H1 (cell line): Measurements from ENCODE around the gene VPS26B. TPM values are rescaled to one million over a fixed set of nuclear protein-coding genes. Genes with fewer than 3 reads are reported as not detected.

Experiments
- CTCF ChIA-PET: fragments of 300-600 bp; sonication (Branson Sonifier 250); formaldehyde crosslinking; loops from one replicate; lab custom pipeline; 2021; ENCODE audit not compliant: partially characterized antibody; lab: Charles Lee
- POLR2A ChIA-PET: fragments of 300-600 bp; sonication (Branson Sonifier 250); formaldehyde crosslinking; loops from one replicate; lab custom pipeline; 2021; ENCODE audit warnings: inconsistent platforms; ENCODE audit not compliant: partially characterized antibody; lab: Charles Lee
- DNase-seq, 2 experiments: peaks; one replicate each; pipeline versions ENCODE4 v3.0.0 to v3.0.0-alpha.2; 2010 to 2022; ENCODE audit warnings: low spot score in 2 of 2, low read depth in 1 of 2, mixed read lengths in 1 of 2
- FAIRE-seq: peaks from 2 replicates; lab custom pipeline; 2011; peaks lifted over from hg19 to GRCh38; lab: Jason Lieb, UNC
- H2AFZ ChIP-seq: 2 replicates; pipeline ENCODE4 v1.8.1; 2012; ENCODE audit warnings: low read length, inconsistent platforms
- H2AK5ac ChIP-seq: 2 replicates; pipeline ENCODE4 v1.6.1; 2013; ENCODE audit warnings: low read depth, low read length
- H2BK120ac ChIP-seq: replicated peaks from 2 replicates; pipeline ENCODE3; 2013; ENCODE audit warnings: low read depth, low read length, inconsistent platforms
- H2BK12ac ChIP-seq: 2 replicates; pipeline ENCODE4 v1.6.1; 2013; ENCODE audit warnings: low read depth, low read length
- H2BK15ac ChIP-seq: 2 replicates; pipeline ENCODE4 v1.6.1; 2013; ENCODE audit warnings: low read length
- H2BK20ac ChIP-seq: 2 replicates; pipeline ENCODE4 v1.6.1; 2013; ENCODE audit warnings: low read length
- H2BK5ac ChIP-seq: 2 replicates; pipeline ENCODE4 v1.6.1; 2013; ENCODE audit warnings: low read depth, low read length
- H3K14ac ChIP-seq: 2 replicates; pipeline ENCODE4 v1.6.1; 2013; ENCODE audit warnings: inconsistent platforms; ENCODE audit not compliant: insufficient read length
- H3K18ac ChIP-seq: 2 replicates; pipeline ENCODE4 v1.6.1; 2013; ENCODE audit warnings: low read length; ENCODE audit errors: extremely low read depth
- H3K23ac ChIP-seq: 2 replicates; pipeline ENCODE4 v1.6.1; 2013; ENCODE audit warnings: inconsistent platforms; ENCODE audit not compliant: insufficient read length
- H3K23me2 ChIP-seq: 2 replicates; pipeline ENCODE4 v1.6.1; 2013; ENCODE audit warnings: low read depth, low read length
- H3K27ac ChIP-seq: 2 replicates; pipeline ENCODE4 v1.6.1; 2011; ENCODE audit warnings: low read depth, low read length, inconsistent platforms
- H3K27me3 ChIP-seq, 4 experiments: replicated peaks in 1 of 4; 1 replicate in 1 of 4; 2 replicates in 3 of 4; pipeline versions ENCODE4 v1.6.1 to v1.8.1; 2011 to 2013; ENCODE audit warnings: low read length in 3 of 4, mild to moderate bottlenecking in 3 of 4, inconsistent platforms in 2 of 4, mixed read lengths in 2 of 4, moderate library complexity in 1 of 4; ENCODE audit not compliant: control insufficient read depth in 3 of 4, insufficient read depth in 3 of 4; ENCODE audit errors: extremely low read depth in 1 of 4
- H3K36me3 ChIP-seq, 4 experiments: 2 replicates each; pipeline versions ENCODE4 v1.6.1 to v1.8.1; 2011 to 2013; ENCODE audit warnings: mild to moderate bottlenecking in 4 of 4, low read length in 3 of 4, moderate library complexity in 2 of 4, control low read depth in 1 of 4, inconsistent platforms in 1 of 4; ENCODE audit not compliant: insufficient read depth in 4 of 4, control insufficient read depth in 2 of 4
- H3K4ac ChIP-seq: replicated peaks from 2 replicates; pipeline ENCODE3; 2013; ENCODE audit warnings: low read length, low read depth, mixed read lengths, inconsistent platforms; ENCODE audit not compliant: insufficient read length
- H3K4me1 ChIP-seq, 4 experiments: replicated peaks in 1 of 4; 1 replicate in 1 of 4; 2 replicates in 3 of 4; pipeline versions ENCODE4 v1.6.1 to v1.8.1; 2011 to 2013; ENCODE audit warnings: low read length in 3 of 4, inconsistent platforms in 2 of 4, mixed read lengths in 1 of 4; ENCODE audit not compliant: insufficient read depth in 4 of 4, control insufficient read depth in 3 of 4
- H3K4me2 ChIP-seq, 2 experiments: 2 replicates each; pipeline versions ENCODE4 v1.6.1 to v1.8.1; 2011 to 2013; ENCODE audit warnings: low read depth in 2 of 2, low read length in 2 of 2, control low read depth in 1 of 2, inconsistent platforms in 1 of 2, mild to moderate bottlenecking in 1 of 2; ENCODE audit not compliant: insufficient read depth in 1 of 2
- H3K4me3 ChIP-seq, 4 experiments: fragments of 200-600, 300-600 bp in 1 of 4; sonication (generic), shearing (Covaris generic), sonication (Bioruptor Twin) in 1 of 4; 2 replicates each; pipeline versions ENCODE4 v1.5.1 to v1.8.1; 2011 to 2016; ENCODE audit warnings: low read length in 4 of 4, low read depth in 3 of 4, control low read depth in 2 of 4, inconsistent platforms in 2 of 4, mild to moderate bottlenecking in 2 of 4, mixed read lengths in 1 of 4, moderate library complexity in 1 of 4; ENCODE audit not compliant: insufficient read depth in 2 of 4; ENCODE audit errors: extremely low read depth in 1 of 4
- H3K56ac ChIP-seq: replicated peaks from 2 replicates; pipeline ENCODE3; 2013; ENCODE audit warnings: low read depth, mild to moderate bottlenecking, mixed read lengths, low read length, inconsistent platforms; ENCODE audit not compliant: insufficient read length
- H3K79me1 ChIP-seq: 2 replicates; pipeline ENCODE4 v1.6.1; 2013; ENCODE audit warnings: low read depth, low read length, control low read depth
- H3K79me2 ChIP-seq, 2 experiments: 2 replicates each; pipeline versions ENCODE4 v1.6.1 to v1.8.1; 2012 to 2013; ENCODE audit warnings: low read length in 2 of 2, mild to moderate bottlenecking in 2 of 2, inconsistent platforms in 1 of 2; ENCODE audit not compliant: insufficient read depth in 2 of 2, control insufficient read depth in 1 of 2
- H3K9ac ChIP-seq, 4 experiments: replicated peaks in 1 of 4; 1 replicate in 1 of 4; 2 replicates in 3 of 4; pipeline versions ENCODE4 v1.6.1 to v1.8.1; 2011 to 2013; ENCODE audit warnings: low read depth in 3 of 4, low read length in 3 of 4, control low read depth in 2 of 4, mild to moderate bottlenecking in 2 of 4, moderate library complexity in 2 of 4, inconsistent platforms in 1 of 4; ENCODE audit errors: extremely low read depth in 1 of 4
- H3K9me3 ChIP-seq, 2 experiments: 2 replicates each; pipeline versions ENCODE4 v1.6.1 to v1.8.1; 2012 to 2013; ENCODE audit warnings: mild to moderate bottlenecking in 2 of 2, moderate library complexity in 2 of 2, control low read depth in 1 of 2, inconsistent platforms in 1 of 2, low read depth in 1 of 2, low read length in 1 of 2, mixed read lengths in 1 of 2; ENCODE audit not compliant: insufficient read depth in 2 of 2
- H4K20me1 ChIP-seq, 2 experiments: replicated peaks in 1 of 2; 2 replicates each; pipeline versions ENCODE3 to v1.8.1; 2011 to 2013; ENCODE audit warnings: inconsistent platforms in 2 of 2, low read length in 2 of 2, mild to moderate bottlenecking in 1 of 2; ENCODE audit not compliant: insufficient read depth in 2 of 2, control insufficient read depth in 1 of 2
- H4K5ac ChIP-seq: 2 replicates; pipeline ENCODE4 v1.6.1; 2013; ENCODE audit warnings: low read length, low read depth, mixed read lengths, inconsistent platforms; ENCODE audit not compliant: insufficient read length
- H4K8ac ChIP-seq: 2 replicates; pipeline ENCODE4 v1.8.0; 2013; ENCODE audit warnings: mild to moderate bottlenecking, moderate library complexity, low read length, inconsistent platforms; ENCODE audit not compliant: insufficient read depth; ENCODE audit errors: extremely low read depth
- H4K91ac ChIP-seq: replicated peaks from 2 replicates; pipeline ENCODE3; 2013; ENCODE audit warnings: low read length, mixed read lengths, inconsistent platforms; ENCODE audit not compliant: insufficient read length
- CHD2 ChIP-seq: IDR thresholded peaks from 2 replicates; pipeline ENCODE4 v1.6.1; 2012; ENCODE audit warnings: low read length, improper control_type of control experiment
- WGBS, 2 experiments: shearing (Covaris generic) in 1 of 2; methylation state at CpG; one replicate each; pipeline versions ENCODE4 v1.1.6 to v1.1.7; 2013 to 2015; ENCODE audit warnings: low lambda C conversion rate in 2 of 2, mixed read lengths in 2 of 2, inconsistent platforms in 1 of 2, low coverage in 1 of 2, missing lambda C conversion rate in 1 of 2; ENCODE audit not compliant: insufficient replicate concordance in 2 of 2, insufficient coverage in 1 of 2, insufficient read length in 1 of 2; ENCODE audit errors: extremely low coverage in 1 of 2, missing lambda C conversion rate in 1 of 2; 5-methylcytosine and 5-hydroxymethylcytosine counted together
- polyA plus RNA-seq, 7 experiments: library from polyadenylated mRNA; depleted of rRNA in 3 of 7; stranded (reverse) in 5 of 7; unstranded in 2 of 7; fragments of >200 nt in 5 of 7; fragments of 200-250 nt in 2 of 7; gene quantifications; 1 replicate in 5 of 7; 2 replicates in 1 of 7; 4 replicates in 1 of 7; pipeline versions ENCODE4 v1.2.1 to v1.2.3, GENCODE V29; 2011 to 2013; ENCODE audit warnings: missing spikeins in 2 of 7, mixed read lengths in 2 of 7
- total RNA-seq: library from RNA; stranded (reverse); fragmentation: NEBNext Ultra II Directional; extraction: Animal tissue kit (Norgen Biotek cat#: 25700); gene quantifications from 2 replicates; pipeline ENCODE4 v1.2.1, GENCODE V29; 2021

Gene VPS26B
- total and polyA plus RNA-seq, 2 of the 8 experiments (the other 6 are each of a cell fraction or from before 2014, with no cell fraction given): 18.3 to 27.0 TPM

DNA sequence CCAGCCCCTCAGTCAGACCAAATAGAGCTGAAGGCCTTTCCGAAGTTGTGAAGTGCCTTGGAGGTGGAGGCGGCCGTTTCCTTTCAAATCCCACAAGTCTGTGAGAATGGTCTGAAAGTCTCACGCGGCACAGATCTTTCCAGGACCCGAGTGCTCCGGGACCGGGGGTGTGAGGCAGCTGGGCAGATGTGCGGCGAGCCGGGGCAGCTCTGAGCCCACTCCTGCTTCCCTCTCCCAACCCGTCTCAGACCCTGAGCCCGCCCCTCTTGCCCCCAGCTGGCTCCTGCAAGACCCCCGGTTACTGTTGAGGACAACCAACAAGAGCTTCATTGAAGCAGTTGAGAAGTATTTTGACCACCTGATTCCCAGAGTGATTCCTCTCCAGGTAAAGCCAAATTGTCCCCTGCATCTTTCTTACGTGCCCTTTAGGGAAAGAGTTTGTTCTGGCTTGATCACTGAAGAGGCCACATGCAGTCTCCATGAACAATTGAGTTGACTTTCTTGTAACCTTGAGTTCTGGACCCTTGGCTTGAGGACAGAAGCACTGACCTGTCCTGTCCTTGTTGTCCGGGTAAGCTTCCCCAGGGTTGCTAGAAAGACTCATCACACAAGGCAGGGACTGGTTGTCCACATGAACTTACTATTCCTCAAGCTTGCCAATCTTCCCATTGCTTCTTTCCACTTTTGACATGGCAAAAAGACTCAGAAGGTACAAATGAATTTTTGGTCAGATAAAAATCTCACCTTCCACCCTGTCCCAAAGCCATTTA is 59.2 kb downstream of the VPS26B start:
- no peak overlapping the region for H3K9ac ChIP-seq
- H2BK15ac ChIP-seq: no peak overlapping the region
- H3K79me2 ChIP-seq: peaks cover 0 to 5% of the 10 kb centered on the region in 2 experiments; a peak in 1 of 4 replicates
- ChIA-PET CTCF (interaction anchor here (0.7 to 1.9 kb wide), 4 partner anchors 10 to 27 kb away, joined by 3 to 5 read pairs (median 5); no protein-coding TSS in a partner anchor), POLR2A (interaction anchor here (1.4 kb wide), 1 partner anchor 15 kb away, joined by 3 read pairs; no protein-coding TSS in a partner anchor)
- no peak overlapping the region for H4K8ac ChIP-seq
- no peak overlapping the region for H3K18ac ChIP-seq
- H2BK12ac ChIP-seq: no peak overlapping the region
- no peak overlapping the region for H4K5ac ChIP-seq
- no peak overlapping the region for H2AK5ac ChIP-seq
- no peaks in the 10 kb centered on the region for H3K23me2 ChIP-seq
- FAIRE-seq (no peak), DNase-seq (no peak)
- H3K4ac ChIP-seq: no peak overlapping the region
- no peaks in the 10 kb centered on the region for H3K9me3 ChIP-seq
- H2BK20ac ChIP-seq: no peak overlapping the region
- H3K56ac ChIP-seq: no peak overlapping the region
- no peak overlapping the region for H3K14ac ChIP-seq
- no peak overlapping the region for H3K23ac ChIP-seq
- no peaks in the 10 kb centered on the region for H3K27me3 ChIP-seq
- H3K79me1 ChIP-seq: no peaks in the 10 kb centered on the region
- no peak overlapping the region for H3K27ac ChIP-seq
- peaks cover 0 to 3% (median 0%) of the 10 kb centered on the region in 4 experiments; a peak in 1 of 7 replicates for H3K4me1 ChIP-seq
- TF ChIP-seq CHD2: no peak
- H4K91ac ChIP-seq: no peak overlapping the region
- H2BK120ac ChIP-seq: no peak overlapping the region
- H4K20me1 ChIP-seq: no peaks in the 10 kb centered on the region
- WGBS, 2 experiments: 95% methylated on average over 16 of the region's 16 CpGs; no CpG with 5 or more reads in 1 of the 2 experiments
- H2BK5ac ChIP-seq: no peak overlapping the region
- peaks cover 0 to 17% (median 9%) of the 10 kb centered on the region in 4 experiments; a peak in 6 of 8 replicates for H3K36me3 ChIP-seq
- H2AFZ ChIP-seq: no peak overlapping the region
- no peak overlapping the region for H3K4me2 ChIP-seq
- H3K4me3 ChIP-seq: no peak overlapping the region
